HL-60 (cell line): ENCODE measurements around the gene CTNNA3.

Source experiments
- GABPA ChIP-seq: IDR thresholded peaks from 2 replicates; pipeline ENCODE4 v1.6.1; 2012; ENCODE audit warnings: low read depth
- POLR2AphosphoS5 ChIP-seq: IDR thresholded peaks from 2 replicates; pipeline ENCODE4 v1.6.1; 2012; ENCODE audit warnings: low read depth
- REST ChIP-seq: IDR thresholded peaks from 2 replicates; pipeline ENCODE4 v1.6.1; 2012; ENCODE audit warnings: low read depth; ENCODE audit not compliant: insufficient replicate concordance
- SPI1 ChIP-seq: IDR thresholded peaks from 2 replicates; pipeline ENCODE4 v1.6.1; 2012; ENCODE audit warnings: low read depth, mild to moderate bottlenecking, borderline replicate concordance
- TF ChIP-seq, protein P1 (sequence below): IDR thresholded peaks from one replicate; pipeline ENCODE4 v1.5.1; 2011; ENCODE audit warnings: low read length, control low read depth, inconsistent platforms; ENCODE audit not compliant: insufficient read depth

DNA sequence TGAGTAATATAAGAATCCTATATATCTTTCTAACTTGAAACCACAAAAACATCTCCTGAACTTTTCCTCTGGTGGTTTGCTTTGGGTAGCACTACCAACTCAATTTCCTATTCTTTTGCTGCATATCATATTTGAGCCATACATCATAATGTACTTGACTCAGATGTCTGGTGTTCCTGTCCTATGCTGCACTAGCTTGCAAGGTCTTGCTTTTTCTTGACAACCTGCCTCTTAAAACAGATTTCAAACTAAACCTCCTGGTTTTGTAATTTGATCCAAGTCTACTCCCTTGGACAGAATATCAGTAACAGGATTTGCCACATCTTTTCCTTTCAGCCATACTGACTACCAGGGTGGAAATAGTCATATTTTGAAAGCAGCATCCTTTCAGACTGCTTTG is 1290.4 kb downstream of the CTNNA3 start:
- TF ChIP-seq POLR2AphosphoS5 (no peak), REST (no peak), GABPA (no peak), SPI1 (no peak)
- TF ChIP-seq, protein P1, sequence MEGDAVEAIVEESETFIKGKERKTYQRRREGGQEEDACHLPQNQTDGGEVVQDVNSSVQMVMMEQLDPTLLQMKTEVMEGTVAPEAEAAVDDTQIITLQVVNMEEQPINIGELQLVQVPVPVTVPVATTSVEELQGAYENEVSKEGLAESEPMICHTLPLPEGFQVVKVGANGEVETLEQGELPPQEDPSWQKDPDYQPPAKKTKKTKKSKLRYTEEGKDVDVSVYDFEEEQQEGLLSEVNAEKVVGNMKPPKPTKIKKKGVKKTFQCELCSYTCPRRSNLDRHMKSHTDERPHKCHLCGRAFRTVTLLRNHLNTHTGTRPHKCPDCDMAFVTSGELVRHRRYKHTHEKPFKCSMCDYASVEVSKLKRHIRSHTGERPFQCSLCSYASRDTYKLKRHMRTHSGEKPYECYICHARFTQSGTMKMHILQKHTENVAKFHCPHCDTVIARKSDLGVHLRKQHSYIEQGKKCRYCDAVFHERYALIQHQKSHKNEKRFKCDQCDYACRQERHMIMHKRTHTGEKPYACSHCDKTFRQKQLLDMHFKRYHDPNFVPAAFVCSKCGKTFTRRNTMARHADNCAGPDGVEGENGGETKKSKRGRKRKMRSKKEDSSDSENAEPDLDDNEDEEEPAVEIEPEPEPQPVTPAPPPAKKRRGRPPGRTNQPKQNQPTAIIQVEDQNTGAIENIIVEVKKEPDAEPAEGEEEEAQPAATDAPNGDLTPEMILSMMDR: no peak
